ENCODE results near the gene ING4.

- TF ChIP-seq EZH2 (IDR thresholded peaks at IDR 0.05; ENCODE audit: insufficient read depth, poor library complexity, severe bottlenecking) = no peak
- no peak for TF ChIP-seq EZH2phosphoT487 (IDR thresholded peaks at IDR 0.05; ENCODE audit: insufficient read depth, low read depth)
These were observed 47.1 kb downstream of the ING4 start for GRCh38 chr12:6615802-6616201.

Data from GM23248 (cell line).